Neuronal stem cell (in vitro differentiated cells): ENCODE results near the gene FAM222B.
A peak's percentile ranks its signal among the peaks of the same experiment; 100 is the strongest.
"Not testable (repeated sequence)": the region's sequence is repeated elsewhere in the genome, so short reads cannot be mapped to it uniquely, and the experiment has no call there.

Experiments
- DNase-seq: peaks from one replicate; pipeline ENCODE4 v3.0.0-alpha.2; 2013; ENCODE audit warnings: low spot score
- H2AFZ ChIP-seq: one replicate; pipeline ENCODE4 v1.6.1; 2013; ENCODE audit warnings: mild to moderate bottlenecking, low read length, inconsistent platforms
- H2AK5ac ChIP-seq: 2 replicates; pipeline ENCODE4 v1.6.1; 2013; ENCODE audit warnings: low read depth, mild to moderate bottlenecking, inconsistent platforms, low read length, moderate library complexity, mixed read lengths
- H2BK120ac ChIP-seq: 2 replicates; pipeline ENCODE4 v1.6.1; 2013; ENCODE audit warnings: low read depth, mild to moderate bottlenecking, inconsistent platforms, low read length, moderate library complexity, mixed read lengths
- H2BK12ac ChIP-seq: one replicate; pipeline ENCODE4 v1.6.1; 2013; ENCODE audit warnings: low read length, inconsistent platforms
- H2BK15ac ChIP-seq: 2 replicates; pipeline ENCODE4 v1.6.1; 2013; ENCODE audit warnings: mild to moderate bottlenecking, low read length, inconsistent platforms, mixed read lengths
- H2BK5ac ChIP-seq: one replicate; pipeline ENCODE4 v1.6.1; 2013; ENCODE audit warnings: inconsistent platforms, mild to moderate bottlenecking, low read length, moderate library complexity
- H3K14ac ChIP-seq: one replicate; pipeline ENCODE4 v1.6.1; 2013; ENCODE audit warnings: low read length, inconsistent platforms
- H3K18ac ChIP-seq: 2 replicates; pipeline ENCODE4 v1.6.1; 2013; ENCODE audit warnings: low read length, inconsistent platforms
- H3K23ac ChIP-seq: 2 replicates; pipeline ENCODE4 v1.6.1; 2013; ENCODE audit warnings: low read depth, mild to moderate bottlenecking, mixed read lengths, low read length, inconsistent platforms; ENCODE audit not compliant: poor library complexity
- H3K27ac ChIP-seq: replicated peaks from 3 replicates; pipeline ENCODE4 v1.5.1; 2013; ENCODE audit warnings: low read length, inconsistent platforms
- H3K27me3 ChIP-seq, 3 experiments: 2 replicates each; pipeline ENCODE4 v1.6.1; 2013; ENCODE audit warnings: low read length in 3 of 3, mild to moderate bottlenecking in 2 of 3, inconsistent platforms in 1 of 3, low read depth in 1 of 3, mixed read lengths in 1 of 3, moderate library complexity in 1 of 3; ENCODE audit not compliant: control insufficient read depth in 3 of 3, insufficient read depth in 3 of 3
- H3K36me3 ChIP-seq, 2 donors: replicated peaks in 1 of 2; 2 replicates each; pipeline ENCODE4 v1.6.1; 2013; ENCODE audit warnings: low read length in 2 of 2; ENCODE audit not compliant: control insufficient read depth in 2 of 2, insufficient read depth in 2 of 2
- H3K4ac ChIP-seq: 2 replicates; pipeline ENCODE4 v1.6.1; 2013; ENCODE audit warnings: inconsistent platforms, mild to moderate bottlenecking, low read length, moderate library complexity
- H3K4me1 ChIP-seq, 2 donors: 1 replicate in 1 of 2; 2 replicates in 1 of 2; pipeline ENCODE4 v1.6.1; 2013; ENCODE audit warnings: low read length in 2 of 2, low read depth in 1 of 2; ENCODE audit not compliant: control insufficient read depth in 2 of 2, insufficient read depth in 1 of 2
- H3K4me2 ChIP-seq: one replicate; pipeline ENCODE4 v1.6.1; 2013; ENCODE audit warnings: mild to moderate bottlenecking, low read length, inconsistent platforms; ENCODE audit not compliant: insufficient read depth, poor library complexity, severe bottlenecking
- H3K4me3 ChIP-seq, 2 donors: 2 replicates each; pipeline ENCODE4 v1.5.1; 2013; ENCODE audit warnings: low read length in 2 of 2, mild to moderate bottlenecking in 2 of 2, inconsistent platforms in 1 of 2, moderate library complexity in 1 of 2
- H3K79me1 ChIP-seq: one replicate; pipeline ENCODE4 v1.6.1; 2013; ENCODE audit warnings: low read depth, mild to moderate bottlenecking, inconsistent platforms, low read length, moderate library complexity
- H3K9ac ChIP-seq: one replicate; pipeline ENCODE4 v1.6.1; 2013; ENCODE audit warnings: mild to moderate bottlenecking, low read depth, low read length, inconsistent platforms; ENCODE audit not compliant: poor library complexity
- H3K9me3 ChIP-seq, 2 donors: replicated peaks in 1 of 2; 2 replicates each; pipeline versions ENCODE3 to v1.6.1; 2013; ENCODE audit warnings: low read length in 2 of 2, mild to moderate bottlenecking in 2 of 2, inconsistent platforms in 1 of 2, low read depth in 1 of 2, mixed read lengths in 1 of 2, moderate library complexity in 1 of 2; ENCODE audit not compliant: control insufficient read depth in 2 of 2, insufficient read depth in 1 of 2
- H4K8ac ChIP-seq: one replicate; pipeline ENCODE4 v1.6.1; 2013; ENCODE audit warnings: low read depth, mild to moderate bottlenecking, inconsistent platforms, low read length, moderate library complexity
- H4K91ac ChIP-seq: one replicate; pipeline ENCODE4 v1.6.1; 2013; ENCODE audit warnings: low read length, low read depth, mild to moderate bottlenecking, inconsistent platforms; ENCODE audit not compliant: poor library complexity
- WGBS, 2 donors: extraction: QIAGEN DNeasy Blood & Tissue Kit; methylation state at CpG; one replicate each; pipeline ENCODE4 v1.1.7; 2013; ENCODE audit warnings: missing lambda C conversion rate in 2 of 2, mixed read lengths in 1 of 2; ENCODE audit not compliant: insufficient read length in 2 of 2, insufficient replicate concordance in 1 of 2; ENCODE audit errors: extremely low coverage in 2 of 2; 5-methylcytosine and 5-hydroxymethylcytosine counted together

The FAM222B gene

GRCh38 chr17:28807925-28808634 lies 34.5 kb downstream of the FAM222B start:
- Histone ChIP-seq H3K4ac (peak overlapping the region; percentile 78), H3K23ac (no peak overlapping the region), H3K4me2 (peak overlapping the region; percentile 48), H3K27me3 (no peaks in the 10 kb centered on the region), H2BK120ac (no peak overlapping the region), H3K9ac (no peak overlapping the region), H3K9me3 (no peaks in the 10 kb centered on the region), H2AK5ac (no peak overlapping the region), H3K4me1 (peaks cover 7 to 21% of the 10 kb centered on the region in 2 donors), H3K4me3 (no peak overlapping the region), H2AFZ (no peak overlapping the region), H4K91ac (no peak overlapping the region), H2BK15ac (no peak overlapping the region), H3K18ac (no peak overlapping the region), H4K8ac (no peak overlapping the region), H2BK12ac (no peak overlapping the region), H2BK5ac (no peak overlapping the region), H3K27ac (peak overlapping the region; percentile 85), H3K79me1 (no peaks in the 10 kb centered on the region), H3K14ac (no peak overlapping the region), H3K36me3 (peaks cover 4 to 32% of the 10 kb centered on the region in 2 donors)
- WGBS, 2 donors: no CpG with 5 or more reads among the region's 2 CpGs
- no peak for DNase-seq

GRCh38 chr17:28796062-28796461 lies 46.5 kb downstream of the FAM222B start:
- H2AK5ac ChIP-seq: no peak overlapping the region
- no peak overlapping the region for H3K14ac ChIP-seq
- H2BK120ac ChIP-seq: no peak overlapping the region
- H2BK12ac ChIP-seq: no peak overlapping the region
- H3K27me3 ChIP-seq: no peaks in the 10 kb centered on the region
- H3K9me3 ChIP-seq: peaks cover 0 to 5% of the 10 kb centered on the region in 2 donors
- H3K4me3 ChIP-seq: no peak overlapping the region
- H3K4me2 ChIP-seq: no peak overlapping the region
- H3K23ac ChIP-seq: no peak overlapping the region
- no peak overlapping the region for H3K18ac ChIP-seq
- no peak overlapping the region for H2AFZ ChIP-seq
- no peak overlapping the region for H3K9ac ChIP-seq
- H3K4ac ChIP-seq: no peak overlapping the region
- peaks cover 3% of the 10 kb centered on the region for H3K79me1 ChIP-seq
- H2BK15ac ChIP-seq: no peak overlapping the region
- no peak overlapping the region for H2BK5ac ChIP-seq
- H3K4me1 ChIP-seq: no peaks in the 10 kb centered on the region
- DNase-seq: no peak
- no CpG with 5 or more reads among the region's 2 CpGs for WGBS, 2 donors
- peaks cover 2 to 16% of the 10 kb centered on the region in 2 donors for H3K36me3 ChIP-seq
- no peak overlapping the region for H4K91ac ChIP-seq
- no peak overlapping the region for H4K8ac ChIP-seq
- no peak overlapping the region for H3K27ac ChIP-seq

DNA sequence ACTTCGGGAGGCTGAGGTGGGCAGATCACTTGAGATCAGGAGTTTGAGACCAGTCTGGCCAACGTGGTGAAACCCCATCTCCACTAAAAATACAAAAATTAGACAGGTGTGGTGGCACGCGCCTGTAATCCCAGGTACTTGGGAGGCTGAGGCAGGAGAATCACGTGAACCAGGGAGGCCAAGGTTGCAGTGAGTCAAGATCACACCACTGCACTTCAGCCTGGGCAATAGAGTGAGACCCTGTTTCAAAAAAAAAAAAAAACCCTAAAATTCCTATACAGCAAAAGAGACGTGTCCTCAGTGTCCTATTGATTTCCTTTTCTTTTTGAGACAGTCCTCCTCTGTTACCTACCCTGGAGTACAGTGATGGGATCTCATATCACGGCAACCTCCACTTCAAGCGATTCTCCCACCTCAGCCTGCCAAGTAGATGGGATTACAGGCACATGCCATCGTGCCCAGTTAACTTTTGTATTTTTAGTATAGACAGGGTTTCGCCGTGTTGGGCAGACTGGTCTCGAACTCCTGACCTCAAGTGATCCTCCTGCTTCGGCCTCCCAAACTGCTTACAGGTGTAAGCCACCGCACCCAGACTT lies 47.6 kb downstream of the FAM222B start:
- not testable (repeated sequence) for H3K4me1 ChIP-seq, H3K4me3 ChIP-seq, H3K23ac ChIP-seq, DNase-seq, H2BK5ac ChIP-seq, H3K14ac ChIP-seq, H2BK15ac ChIP-seq, H3K18ac ChIP-seq, H2AFZ ChIP-seq, H3K9me3 ChIP-seq, H3K79me1 ChIP-seq, H3K4me2 ChIP-seq, H3K9ac ChIP-seq, H2AK5ac ChIP-seq, H3K27me3 ChIP-seq, H2BK12ac ChIP-seq, H3K4ac ChIP-seq, H4K91ac ChIP-seq, H2BK120ac ChIP-seq, H3K27ac ChIP-seq
- no CpG with 5 or more reads among the region's 14 CpGs for WGBS, 2 donors
- peaks cover 2 to 14% of the 10 kb centered on the region in 2 donors for H3K36me3 ChIP-seq
- H4K8ac ChIP-seq: peak overlapping the region; percentile 43

DNA sequence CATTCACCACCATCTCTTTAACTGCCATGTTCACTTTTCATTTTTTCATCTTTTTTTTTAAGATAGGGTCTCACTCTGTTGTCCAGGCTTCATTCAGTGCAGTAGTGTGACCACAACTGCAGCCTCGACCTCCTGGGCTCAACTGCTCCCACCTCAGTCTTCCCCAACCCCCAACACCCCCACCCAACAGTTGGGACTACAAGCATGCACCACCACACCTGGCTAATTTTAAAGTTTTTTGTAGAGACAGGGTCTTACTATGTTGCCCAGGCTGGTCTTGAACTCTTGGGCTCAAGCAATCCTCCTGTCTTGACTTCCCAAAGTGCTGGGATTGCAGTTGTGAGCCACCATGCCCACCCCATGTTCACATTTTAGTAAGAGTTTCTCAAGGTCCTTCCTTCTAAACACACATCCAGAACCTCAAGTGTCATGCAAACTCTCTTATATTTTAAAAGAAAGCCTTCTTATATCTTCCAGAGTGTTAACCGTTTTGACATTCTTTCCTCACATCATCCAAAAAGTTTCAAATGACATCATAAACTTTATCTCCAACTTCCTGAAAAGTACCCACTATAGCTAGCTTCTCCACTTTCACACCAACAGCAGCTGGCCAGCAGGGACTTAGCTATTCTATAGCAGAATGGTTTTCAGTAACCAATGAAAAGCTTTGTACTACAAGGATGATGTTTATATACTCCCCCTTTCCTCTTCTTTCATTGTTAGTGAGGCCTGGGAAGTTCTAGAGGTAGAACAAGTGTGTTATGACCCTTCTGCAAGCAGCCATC lies 49.5 kb downstream of the FAM222B start:
- DNase-seq: no peak
- Histone ChIP-seq H3K4ac (no peak overlapping the region), H4K8ac (no peak overlapping the region), H3K27ac (no peak overlapping the region), H3K36me3 (peaks cover 2 to 17% of the 10 kb centered on the region in 2 donors), H3K4me2 (no peak overlapping the region), H2AK5ac (no peak overlapping the region), H3K18ac (no peak overlapping the region), H3K9ac (no peak overlapping the region), H2BK5ac (no peak overlapping the region), H3K4me1 (no peaks in the 10 kb centered on the region), H2BK15ac (no peak overlapping the region), H3K9me3 (no peaks in the 10 kb centered on the region), H3K4me3 (no peak overlapping the region), H3K14ac (no peak overlapping the region), H2AFZ (no peak overlapping the region), H3K79me1 (no peaks in the 10 kb centered on the region), H3K27me3 (no peaks in the 10 kb centered on the region), H4K91ac (no peak overlapping the region), H2BK120ac (no peak overlapping the region), H2BK12ac (no peak overlapping the region), H3K23ac (no peak overlapping the region)
- no CpG with 5 or more reads among the region's 2 CpGs for WGBS, 2 donors
